HG02610 (cell line): ENCODE results near the gene NUP93.

Experiments used
- ATAC-seq: cut with Tn5 transposase; IDR thresholded peaks from one replicate; pipeline ENCODE4 v1.9.1; 2021; ENCODE audit warnings: mild to moderate bottlenecking, moderate library complexity; ENCODE audit not compliant: unreplicated experiment

The NUP93 gene

DNA sequence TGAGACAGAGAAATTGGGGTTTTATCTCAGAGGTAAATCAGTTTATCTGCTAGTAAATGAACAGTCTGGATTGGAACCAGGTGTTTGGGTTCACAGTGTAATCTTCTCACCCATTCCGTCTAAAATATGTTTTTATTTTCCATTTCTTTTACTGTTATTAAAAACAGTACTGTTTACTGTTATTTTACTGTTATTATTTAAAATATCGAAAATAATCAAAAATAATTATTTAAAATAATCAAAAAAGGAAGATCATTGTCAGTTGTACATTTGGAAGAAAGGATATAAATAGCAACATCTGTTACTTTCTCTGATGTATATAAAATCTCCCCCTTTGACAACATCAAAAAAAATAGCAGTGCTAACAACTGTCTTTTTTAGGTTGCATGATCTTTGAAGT is 11.5 kb downstream of the NUP93 start:
- no peak for ATAC-seq

DNA sequence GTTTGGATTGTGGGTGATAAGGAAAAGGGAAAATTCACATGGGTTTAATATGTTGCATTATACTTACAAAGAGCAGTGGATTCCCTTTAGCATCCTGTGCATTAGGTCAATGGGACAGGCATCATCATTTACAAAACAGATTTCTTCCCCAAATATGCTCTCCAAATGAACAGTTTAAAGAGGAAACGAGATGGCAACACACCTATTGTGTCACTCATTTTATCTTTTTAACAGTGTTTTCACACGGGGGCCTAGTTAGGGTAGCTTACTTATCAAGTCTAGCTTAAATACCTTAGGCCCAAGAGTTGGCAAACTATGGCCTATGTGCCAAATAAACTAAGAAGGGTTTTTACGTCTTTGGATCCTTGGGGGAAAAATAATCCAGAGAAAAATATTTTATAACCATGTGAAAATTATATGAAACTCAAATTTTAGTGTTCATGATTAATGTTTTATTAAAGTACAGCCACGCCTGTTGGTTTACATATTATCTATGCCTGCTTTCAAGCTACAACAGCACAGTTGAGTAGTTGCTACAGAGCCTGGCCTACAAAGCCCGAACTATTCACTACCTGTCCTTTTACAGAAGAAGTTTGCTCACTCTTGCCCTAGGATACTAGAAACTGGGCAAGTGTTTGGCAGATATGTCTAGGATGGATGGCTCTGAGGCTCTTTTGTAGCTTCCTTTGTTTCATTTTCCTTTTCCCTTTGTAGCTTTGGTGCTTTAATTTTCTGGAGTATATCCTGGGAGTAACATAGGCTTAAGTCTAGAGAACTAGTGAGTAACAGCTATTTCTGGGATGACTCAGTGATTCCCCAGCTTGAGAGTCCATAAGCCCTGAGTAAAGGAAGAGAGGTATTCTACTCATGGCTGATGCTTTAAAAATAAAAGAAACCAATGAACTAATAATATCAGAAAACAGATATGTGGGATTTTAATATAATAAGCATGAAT is 12.4 kb downstream of the NUP93 start:
- no peak for ATAC-seq

DNA sequence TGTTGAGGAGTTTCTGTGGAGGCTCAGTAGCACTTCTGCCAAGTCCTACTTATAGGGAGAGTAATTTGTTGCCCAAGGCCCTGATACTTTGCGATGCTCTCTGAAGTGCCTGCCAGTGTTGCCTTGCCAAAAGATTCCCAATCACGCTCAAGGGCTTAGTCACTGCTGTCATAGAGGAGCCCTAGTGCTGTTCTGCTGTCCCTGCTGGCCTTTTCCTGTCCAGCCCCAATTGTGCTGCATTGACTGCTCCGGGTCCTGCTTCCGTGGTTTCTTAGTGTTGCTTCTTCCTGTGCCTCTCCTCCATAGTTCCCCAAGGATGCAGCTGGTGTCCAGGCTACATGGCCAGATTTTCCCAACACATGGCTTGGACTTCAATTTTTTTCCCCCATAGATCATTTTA is 13.9 kb downstream of the NUP93 start:
- ATAC-seq: no peak

DNA sequence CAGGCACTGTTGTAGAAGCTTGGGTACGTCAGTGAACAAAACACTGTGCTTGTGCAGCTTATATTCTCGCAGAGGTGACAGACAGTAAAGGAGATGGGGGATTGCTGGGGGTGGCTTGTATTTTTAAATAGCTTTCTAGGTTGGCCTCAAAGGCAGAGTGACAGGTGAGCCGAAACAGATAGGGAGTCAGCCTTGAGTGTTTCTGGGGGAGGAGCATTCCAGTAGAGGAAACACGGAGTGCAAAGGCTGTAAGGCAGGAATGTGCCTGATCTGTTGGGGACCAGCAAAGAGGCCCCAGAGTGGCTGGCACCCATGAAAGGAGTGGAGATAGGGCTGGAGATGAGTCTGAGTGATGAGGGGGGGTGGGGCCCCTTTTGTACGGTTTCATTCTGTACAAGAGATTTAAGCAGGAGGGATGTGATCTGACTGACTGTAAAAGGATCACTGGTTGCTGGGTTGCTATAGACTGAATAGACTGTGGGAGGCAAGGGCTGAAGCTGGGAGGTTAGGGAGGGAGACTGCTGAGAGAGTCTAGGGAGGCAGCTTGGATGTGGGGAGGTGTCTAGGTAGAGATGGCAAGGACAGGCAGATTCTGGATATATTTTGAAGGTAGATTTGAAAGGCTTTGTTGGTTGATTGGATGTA is 15.2 kb downstream of the NUP93 start:
- ATAC-seq: no peak

DNA sequence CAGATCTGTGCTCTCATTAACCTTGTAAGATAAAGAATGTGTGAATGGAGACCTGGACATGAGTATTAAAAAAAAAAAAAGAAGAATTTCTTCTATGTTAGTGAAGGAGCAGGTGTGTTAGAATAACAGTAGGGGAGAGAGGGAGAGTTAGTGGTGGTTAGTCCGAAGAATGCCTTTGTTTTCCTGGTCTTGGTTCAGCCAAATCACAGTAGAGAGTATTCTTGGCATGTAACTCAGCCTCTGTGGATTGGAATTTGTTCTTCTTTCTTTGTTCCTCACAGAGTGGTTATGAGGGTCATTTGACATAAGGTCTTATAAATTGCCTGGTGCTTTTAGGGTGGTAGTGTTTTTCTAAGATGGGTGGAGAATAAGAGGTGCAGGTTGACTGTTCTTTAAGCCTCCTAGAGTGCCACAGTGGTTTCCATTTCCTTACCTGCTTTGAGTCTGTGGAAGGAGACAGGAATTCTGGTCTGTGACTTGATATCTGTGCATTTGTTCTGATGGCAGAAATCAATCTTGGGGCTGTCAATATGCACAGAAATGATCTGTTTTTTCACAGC is 17.6 kb downstream of the NUP93 start:
- no peak for ATAC-seq

DNA sequence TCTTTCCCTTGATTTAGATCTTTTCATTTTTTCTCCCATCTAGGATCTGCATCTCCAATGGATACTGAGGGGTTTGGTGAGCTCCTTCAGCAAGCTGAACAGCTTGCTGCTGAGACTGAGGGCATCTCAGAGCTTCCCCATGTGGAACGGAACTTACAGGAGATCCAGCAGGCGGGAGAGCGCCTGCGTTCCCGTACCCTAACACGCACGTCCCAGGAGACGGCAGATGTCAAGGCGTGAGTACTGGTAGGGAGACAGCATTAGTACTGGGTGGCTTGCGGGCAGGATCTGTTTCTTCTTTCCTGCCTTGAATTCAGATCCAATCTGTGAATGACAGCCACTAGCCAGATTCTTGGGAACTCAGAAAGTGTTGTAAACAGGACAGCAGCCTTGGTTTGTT is 18.3 kb downstream of the NUP93 start:
- no peak for ATAC-seq

DNA sequence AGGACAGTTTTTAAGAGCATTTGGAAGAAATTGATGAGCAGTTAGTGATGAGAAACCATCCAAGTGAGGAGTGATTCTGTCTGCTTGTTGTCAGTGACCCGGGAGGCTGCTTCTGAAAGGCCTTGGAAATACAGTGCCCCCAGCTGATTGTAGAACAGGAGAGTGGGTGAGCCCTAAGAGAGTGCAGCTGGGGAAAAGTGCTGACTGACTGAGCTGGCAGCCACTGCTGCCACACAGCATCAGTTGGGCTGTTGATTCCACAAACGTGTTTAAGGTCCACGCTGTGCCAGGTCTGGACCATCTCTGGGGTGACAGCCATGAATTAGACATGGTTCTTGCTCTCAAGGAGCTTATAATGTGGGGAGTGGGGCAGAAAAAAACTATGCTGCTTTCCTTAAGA is 18.9 kb downstream of the NUP93 start:
- no peak for ATAC-seq

DNA sequence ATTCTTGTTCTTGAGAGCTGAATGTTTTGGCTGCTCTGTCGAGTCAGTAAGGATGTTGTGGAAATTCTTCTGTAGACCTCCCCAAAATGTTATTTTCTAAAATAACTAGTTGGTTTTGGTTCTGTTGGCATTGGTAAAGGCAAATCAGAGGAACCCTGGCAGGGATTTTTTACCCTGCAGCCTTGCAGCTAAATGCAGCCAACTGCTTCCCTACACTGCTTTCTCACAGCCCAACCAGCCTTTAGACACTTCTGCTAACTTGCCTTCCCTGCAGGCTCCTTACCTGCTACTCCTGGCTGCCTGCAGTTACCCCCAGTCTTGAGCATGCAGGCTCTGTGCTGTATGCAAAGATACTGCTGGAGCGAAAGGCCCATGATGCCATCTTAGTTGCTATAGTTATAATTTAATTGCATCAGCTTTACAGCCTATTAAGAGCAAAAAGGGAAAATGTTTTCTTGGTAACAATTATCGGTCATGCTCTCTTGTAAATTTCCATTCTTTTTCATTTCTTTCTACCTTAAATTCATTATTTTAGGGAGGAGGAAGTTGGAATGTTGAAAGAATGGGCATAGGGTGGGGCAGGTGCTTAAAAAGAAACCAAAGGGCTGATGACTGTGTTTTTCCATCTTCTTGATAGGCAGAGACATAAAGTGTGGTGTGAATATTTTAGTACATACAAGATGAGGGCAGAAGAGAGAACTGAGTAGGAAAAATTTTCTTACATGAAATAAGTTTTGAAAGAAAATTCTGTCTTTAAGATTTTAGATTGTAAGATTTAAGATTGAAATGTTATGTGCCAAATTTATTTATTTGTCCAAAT is 20.0 kb downstream of the NUP93 start:
- ATAC-seq: no peak

DNA sequence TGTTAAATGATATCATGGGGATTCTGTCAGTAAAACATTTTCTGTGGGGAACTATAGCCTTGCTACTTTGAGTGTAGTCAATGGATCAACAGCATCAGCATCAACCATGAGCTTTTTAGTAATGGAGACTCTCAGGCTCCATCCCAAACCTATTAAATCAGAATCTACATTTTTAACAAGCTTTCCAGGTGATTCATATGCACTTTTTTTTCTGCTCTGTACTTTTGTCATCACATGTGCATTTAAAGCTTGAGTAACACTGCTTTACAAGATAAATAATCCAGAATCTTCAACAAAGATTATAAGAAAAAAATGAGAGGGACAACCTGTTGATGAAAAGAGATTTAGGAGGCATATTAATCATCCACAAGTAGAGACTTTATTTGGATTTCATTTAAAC is 23.5 kb downstream of the NUP93 start:
- ATAC-seq: no peak

DNA sequence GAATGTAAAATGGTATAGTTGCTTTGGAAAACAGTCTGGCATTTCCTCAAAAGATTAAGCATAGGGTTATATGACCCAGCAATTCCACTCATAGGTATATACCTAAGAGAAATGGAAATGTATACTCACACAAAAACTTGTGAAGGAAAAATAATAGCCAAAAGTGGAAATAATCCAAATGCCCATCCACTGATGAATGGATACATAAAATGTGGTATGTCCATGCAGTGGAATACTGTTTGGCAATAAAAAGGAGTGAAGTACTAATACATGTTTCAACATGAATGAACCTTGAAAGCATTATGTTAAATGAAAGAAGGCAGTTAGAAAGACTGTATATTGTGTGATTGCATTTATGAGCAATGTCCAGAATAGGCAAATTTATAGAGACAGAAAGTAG is 25.1 kb downstream of the NUP93 start:
- no peak for ATAC-seq

DNA sequence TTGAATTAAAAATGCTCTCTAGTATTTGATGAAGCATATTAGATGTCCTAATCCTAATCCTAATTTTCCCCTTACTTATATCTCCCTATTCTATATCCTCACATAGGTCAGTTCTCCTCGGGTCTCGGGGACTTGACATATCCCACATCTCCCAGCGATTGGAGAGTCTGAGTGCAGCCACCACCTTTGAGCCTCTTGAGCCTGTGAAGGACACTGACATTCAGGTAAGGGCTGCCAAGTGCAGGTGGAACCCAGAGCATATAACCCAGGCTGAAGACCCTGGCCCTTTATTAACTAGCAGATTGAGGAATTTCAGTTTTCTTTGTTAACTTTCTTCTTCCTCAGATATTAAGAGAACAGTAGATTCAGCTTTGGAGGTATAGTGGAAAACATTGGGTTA is 28.5 kb downstream of the NUP93 start:
- no peak for ATAC-seq

DNA sequence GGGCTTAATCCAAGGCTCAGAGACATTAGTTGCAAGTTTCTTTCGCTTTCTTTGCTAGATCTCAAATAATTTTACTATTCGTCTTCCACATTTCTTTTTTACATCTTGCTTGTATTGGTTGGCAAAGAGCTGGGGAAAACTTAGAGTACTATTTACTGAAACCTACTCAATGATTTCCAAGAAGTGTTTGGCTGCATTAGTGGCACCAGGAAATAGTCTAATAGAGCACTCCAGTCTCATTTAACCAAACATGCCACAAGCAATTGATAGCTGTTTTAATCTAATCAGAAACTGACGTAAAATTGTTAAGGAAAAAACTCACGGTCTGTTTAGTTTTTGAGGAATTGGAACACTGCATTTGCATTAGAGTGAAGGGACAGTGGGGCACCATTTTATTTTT is 29.0 kb downstream of the NUP93 start:
- ATAC-seq: no peak

DNA sequence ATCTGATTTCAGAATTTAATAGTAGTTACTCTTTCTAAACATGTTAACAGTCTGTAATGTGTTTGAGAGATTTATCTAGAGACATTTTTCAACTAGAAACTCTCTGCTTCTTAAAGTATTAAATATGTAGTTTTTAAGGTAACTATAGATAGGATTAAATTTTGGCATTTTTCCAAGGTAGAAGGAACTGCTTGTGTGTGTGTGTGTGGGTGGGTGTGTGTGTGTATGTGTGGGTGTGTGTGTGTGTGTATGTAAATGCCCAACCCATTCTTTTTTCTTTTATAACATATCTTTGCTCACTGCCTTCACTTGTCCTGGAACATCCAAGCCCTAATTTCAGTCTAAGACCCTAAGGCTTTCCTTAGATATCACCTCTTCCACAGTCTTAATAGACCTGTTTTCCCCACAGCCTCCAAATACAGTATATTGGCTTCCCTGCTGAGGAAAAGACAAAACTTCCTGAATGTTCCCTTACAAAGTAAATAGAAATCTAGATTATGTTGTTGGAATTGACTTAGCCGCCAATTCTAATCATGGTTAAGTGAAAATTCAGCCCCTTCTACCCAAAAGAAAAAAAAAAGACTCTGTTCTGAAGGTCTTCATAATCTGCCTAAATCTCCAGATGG is 33.5 kb downstream of the NUP93 start:
- no peak for ATAC-seq

DNA sequence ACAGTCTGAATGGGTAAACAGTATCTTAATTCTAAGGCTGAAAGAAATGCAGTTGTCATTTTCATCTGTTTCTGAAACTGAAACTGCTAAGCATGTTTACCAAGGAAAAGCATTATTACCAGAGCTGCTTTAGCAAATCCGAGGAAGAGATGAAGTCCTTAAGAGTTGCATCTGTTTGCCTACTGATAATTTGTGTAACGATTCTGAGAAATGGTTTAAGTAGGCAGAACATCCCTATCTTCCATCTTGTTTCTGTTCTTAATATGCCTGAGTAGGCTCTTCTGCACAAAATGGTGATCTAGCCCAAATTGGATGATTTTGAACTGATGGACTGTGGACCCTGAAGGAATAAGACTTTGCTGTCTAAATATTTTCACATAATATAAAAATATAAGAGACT is 34.9 kb downstream of the NUP93 start:
- no peak for ATAC-seq

DNA sequence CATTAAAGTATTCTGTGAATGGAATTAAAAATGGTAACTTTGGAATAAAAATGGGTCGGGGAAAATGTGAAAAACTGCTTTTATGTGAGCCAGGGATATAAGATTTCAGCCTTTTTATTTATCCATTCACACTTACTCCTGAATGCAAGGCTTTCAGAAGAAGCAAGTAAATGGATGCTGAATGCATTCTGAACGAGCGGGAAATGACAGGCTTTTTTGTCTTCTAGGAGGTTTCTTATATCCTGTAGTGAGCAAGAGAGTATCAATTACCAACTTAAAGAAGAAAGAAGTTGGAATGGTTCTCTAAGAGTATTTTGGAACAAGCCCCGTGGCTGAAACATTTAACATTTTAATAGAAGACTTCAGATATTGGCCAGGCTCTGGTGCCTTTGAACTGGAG is 36.0 kb downstream of the NUP93 start:
- ATAC-seq: no peak

DNA sequence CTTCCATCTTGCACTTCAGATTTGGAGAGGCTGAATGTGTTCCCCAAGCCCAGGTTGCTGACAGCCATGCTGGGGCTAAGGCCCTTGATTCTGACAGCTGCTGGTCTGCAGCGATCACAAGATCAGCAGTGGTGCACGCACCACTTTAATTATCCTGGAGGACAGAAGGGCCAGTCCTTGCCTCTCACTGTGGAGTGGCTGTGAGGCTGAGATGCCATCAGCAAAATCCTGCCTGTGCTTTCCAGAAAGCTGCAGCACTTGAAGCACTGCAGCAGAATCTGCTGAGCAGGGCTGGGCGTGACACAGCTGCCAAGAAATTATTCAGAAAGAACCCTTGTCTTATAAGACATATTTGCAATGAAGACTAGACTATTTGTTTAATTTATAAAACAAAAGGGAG is 37.1 kb downstream of the NUP93 start:
- no peak for ATAC-seq

DNA sequence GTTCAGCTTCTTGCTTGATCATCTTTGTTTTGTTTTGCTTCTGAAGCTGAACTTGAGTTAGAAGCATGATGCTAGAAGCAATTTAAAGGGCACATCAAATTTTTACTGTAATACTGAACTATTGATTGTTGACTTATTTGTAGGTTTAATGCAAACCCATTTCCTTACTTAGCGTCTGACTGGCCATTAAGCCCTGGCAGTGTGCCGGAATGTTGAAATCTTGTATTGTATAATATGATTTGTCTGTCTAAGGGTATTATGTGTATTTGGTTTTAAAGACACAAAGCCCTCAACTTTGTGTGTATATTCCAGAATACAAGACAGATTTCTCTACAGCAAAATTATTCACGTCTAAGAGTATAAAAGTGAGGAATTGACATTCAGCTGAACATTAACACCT is 39.7 kb downstream of the NUP93 start:
- no peak for ATAC-seq

DNA sequence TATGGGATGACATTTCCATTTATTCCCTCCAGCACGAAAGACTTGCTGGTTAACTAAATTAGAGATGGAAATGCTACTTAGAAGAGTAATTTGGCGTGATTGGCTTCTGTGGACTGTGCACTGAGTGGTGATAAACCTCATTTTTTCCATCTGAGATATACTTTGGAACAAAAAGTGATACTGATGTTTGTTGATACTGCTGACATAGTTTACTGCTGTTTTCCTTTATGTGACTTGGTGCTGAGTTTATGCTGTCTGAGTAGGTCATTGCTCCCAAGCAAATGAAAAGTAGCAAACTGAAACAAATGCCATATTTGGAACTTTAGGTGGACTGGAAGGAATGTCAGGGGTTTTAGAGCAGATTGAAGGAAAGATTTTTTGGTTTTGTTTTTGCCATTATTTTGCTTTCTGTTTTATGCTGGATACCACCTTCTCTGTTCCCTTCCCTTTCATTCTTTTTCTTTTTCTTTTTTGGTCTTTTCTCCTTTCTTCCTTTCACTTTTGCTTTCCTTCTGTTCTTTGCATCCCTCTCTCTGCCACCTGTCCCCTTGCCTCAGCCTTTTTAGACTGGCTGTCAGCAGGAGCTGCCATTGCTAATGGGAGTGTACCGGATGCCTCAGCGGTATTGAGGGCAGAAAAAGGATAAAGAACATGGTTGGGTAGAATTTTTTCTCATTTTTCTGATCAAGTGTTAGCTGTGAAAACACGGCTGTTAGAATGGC is 41.8 kb downstream of the NUP93 start:
- ATAC-seq: no peak

DNA sequence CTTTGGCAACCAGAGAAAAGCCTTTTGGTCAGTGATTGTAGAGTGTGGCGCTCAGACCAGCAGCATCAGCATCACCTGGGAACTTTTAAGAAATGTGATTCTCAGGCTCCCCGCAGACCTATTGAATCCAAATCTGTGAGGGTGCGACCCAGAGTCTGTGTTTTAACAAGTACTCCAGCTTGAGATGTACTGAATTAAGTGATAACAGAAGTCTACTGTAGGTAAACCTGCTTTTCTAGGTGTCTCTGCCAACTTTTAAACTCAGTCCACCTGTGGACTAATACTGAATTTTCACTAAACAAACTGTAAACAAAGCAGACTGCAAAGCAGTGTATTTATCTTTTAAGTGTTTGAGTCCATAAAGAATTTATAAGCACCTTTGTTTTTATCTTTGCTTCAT is 43.6 kb downstream of the NUP93 start:
- ATAC-seq: no peak

DNA sequence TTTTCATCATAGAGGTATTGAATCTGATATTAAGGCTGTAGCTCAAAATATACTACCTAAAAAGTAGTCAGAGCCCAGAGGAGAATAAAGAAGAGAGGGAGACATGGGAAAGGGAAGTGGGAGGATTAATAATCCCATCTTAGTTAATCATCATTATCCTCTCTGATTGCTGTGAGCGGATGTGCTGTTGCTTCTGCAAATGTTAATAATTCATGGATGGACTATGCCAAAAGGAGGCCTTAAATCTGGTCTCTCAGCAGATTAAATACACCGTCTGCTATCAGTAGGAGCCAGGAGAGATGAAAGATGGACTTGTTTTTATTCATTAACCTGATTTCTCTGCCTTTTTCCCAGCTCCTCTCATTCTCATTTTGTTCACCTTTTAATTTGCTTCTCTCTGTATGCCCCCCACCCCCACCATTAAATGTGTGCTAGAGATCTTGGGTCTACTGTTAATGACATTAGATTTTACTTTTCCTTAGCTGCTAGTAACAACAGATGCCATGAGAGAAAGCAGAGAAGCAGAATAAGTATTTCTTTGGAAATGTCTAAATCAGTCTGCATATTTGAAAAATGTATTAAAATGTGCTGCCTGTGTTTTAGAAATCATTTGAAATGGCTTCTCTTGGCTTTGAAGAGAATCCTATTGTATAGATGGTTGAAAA is 44.2 kb downstream of the NUP93 start:
- no peak for ATAC-seq
